GM20431 (cell line): Measurements from ENCODE around the gene CCT2.

Experiments used
- in situ Hi-C: fragments of 300-500 bp; cut with MseI, MboI; formaldehyde crosslinking; loops from one replicate; pipeline ENCODE4 v1.15.0; 2020; ENCODE audit warnings: low sequenced_read_pairs; ENCODE audit not compliant: unreplicated experiment

CCT2 gene

DNA sequence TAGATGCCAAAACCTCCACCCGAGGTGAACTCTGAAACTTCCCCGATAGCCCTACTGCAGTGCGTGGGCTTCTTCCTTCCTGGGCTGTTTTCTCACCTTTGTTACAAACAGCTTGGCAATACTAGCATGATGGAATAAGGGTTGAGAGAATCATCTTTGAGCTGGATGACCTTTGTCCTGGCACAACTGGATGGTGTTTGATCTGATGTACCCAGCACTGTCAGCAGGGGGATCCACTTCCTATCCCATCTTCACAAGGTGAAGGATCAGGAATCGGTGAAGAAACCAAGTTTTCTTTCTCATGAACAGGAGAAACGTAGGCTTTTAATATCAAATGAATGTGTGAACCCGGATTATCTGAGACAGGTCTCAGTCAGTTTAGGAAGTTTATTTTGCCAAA lies 44.9 kb downstream of the CCT2 start:
- in situ Hi-C loops, result no loop called here

DNA sequence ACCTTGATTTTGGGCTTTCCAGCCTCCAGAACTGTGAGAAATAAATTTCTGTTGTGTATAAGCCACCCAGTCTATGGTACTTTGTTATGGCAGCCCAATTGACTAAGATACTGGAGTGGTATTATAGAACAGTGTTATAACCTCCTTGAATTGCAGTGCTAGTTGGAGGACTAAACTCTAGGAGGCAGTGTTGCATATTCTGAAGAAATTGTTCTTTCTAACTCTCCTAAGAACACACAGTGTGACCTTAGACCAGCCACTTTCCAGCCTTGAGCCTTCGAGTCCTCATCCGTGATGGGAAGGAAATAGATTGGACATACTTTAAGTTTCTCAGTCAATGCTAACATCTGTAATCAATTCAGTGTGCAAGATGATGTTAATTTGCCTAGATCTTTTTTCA lies 47.8 kb downstream of the CCT2 start:
- in situ Hi-C loops, result no loop called here

DNA sequence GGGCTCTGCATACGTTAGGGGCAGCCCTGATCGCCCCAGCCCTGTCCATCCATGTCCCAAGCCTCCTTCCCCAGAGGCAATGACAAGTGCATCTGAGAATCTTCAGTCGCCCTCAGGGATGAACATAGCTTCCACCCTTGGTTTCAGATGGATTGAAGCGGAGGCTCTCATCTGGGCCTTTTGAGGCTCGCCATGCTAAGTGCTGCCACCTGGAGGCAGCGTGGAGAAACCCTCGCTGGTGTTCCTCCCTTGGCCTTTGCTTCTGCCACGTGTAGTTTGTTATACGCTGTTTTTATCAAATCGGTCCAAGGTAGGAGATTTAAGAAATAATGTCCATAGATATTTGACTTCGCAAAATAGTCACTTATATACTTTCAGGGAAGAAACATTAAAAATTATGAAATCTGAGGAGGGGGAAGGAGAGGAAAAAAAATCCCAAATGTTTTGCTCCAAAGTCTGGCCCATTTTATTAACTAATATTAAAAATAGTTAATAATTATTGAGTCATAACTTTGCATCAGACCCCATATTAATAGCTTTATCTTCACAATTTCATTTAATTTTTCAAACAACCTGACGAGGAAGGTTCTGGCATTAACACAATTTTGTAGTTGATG lies 54.2 kb downstream of the CCT2 start:
- in situ Hi-C loops, result loop anchor here (10.0 kb wide), 1 partner anchor 295 kb away; the partner anchor contains the start of gene LYZ

DNA sequence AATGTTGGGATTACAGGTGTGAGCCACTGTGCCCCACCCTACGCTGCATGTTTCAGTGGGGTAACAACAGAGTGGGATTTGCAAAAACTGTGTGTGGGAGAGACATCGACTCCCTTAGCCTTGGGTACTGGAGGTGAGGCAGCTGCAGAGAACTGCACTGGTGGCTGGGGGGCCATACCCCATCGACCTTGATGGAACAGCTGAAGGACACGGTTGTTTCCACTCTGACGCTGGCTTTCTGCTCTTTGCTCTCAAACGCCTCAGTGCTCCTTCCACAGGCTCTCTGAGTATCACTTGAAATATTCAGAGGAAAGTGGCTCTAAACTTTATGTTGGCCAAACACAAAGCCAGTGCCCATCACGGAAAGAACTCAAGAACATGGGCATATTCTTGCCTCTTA lies 56.3 kb downstream of the CCT2 start:
- in situ Hi-C loops, result loop anchor here (10.0 kb wide), 1 partner anchor 297 kb away; the partner anchor contains the start of gene LYZ

DNA sequence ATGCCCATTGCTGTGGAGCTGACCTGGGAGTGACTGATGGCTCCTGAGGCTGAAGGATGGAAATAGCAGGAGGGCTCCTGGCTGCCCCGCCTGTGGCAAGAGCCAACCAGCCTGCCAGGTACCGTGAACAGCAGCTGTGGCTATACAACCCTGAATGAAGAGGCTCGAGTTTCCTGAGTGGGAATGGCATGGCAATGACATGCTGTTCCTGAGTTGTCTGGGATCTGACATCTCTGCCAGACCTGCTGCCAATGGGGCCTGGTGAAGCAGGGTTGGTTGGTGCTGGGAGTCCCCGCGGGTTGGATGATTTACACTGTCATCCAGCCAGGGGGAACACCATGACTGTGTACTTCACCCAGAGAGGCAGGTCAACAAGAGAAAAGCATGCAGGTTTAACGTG lies 57.3 kb downstream of the CCT2 start:
- in situ Hi-C loops, result loop anchor here (10.0 kb wide), 1 partner anchor 298 kb away; the partner anchor contains the start of gene LYZ

DNA sequence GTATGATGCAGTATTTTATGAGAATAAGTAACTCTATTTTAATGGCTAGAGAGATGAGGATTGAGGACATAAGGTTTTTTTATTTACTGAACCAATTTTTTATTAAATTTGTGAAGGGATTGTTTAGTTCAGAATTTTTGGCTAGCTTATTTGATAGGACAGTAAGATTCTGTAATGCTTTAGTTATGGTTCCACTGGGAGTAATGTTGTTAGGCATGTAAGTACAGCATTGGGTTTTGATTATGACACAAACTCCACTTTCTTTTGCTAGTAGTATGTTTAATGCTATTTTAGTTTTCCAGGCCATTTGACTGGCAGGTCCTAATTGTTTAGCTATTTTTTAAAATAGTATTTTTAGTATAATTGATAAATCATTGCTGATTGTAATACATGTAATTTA lies 59.3 kb downstream of the CCT2 start:
- in situ Hi-C loops, result loop anchor here (10.0 kb wide), 1 partner anchor 300 kb away; the partner anchor contains the start of gene LYZ

DNA sequence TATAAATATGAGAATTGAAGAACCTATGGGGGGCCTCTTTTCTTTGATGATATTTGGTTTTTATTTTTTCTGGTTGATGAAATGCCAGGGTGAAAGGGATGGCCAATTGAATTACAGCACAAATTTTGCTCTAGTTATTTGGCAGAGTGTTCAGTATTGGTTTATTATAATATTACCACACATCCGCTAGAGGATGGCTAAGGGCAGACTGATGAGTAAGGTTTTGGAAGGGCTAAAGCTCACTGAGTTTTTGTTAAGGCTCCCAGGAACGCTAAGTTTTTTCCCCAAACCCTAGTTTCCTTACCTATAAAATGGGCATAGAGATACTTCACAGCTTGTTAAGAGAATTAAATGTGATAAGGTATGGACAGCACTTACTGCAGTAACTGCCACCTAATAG lies 59.8 kb downstream of the CCT2 start:
- in situ Hi-C loops, result loop anchor here (10.0 kb wide), 1 partner anchor 300 kb away; the partner anchor contains the start of gene LYZ

DNA sequence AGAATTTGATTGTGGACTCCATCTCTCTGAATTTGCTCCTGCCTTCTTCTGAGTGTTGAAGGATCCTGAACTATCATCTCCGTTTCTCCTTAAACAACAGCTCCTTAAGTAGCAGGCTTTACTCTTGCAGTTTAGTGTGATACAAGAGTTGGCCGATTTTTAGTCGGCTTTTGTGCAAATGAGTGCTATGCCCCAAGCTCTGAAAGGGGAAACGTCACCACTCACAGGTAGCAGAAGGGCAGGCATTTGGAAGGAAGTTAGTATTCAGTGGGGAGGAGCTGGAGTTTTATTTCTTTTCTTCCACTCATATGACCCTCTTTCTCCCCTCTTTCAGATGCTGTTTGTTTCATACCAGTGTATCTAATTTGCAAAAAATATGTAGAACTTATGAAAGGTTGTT lies 61.9 kb downstream of the CCT2 start:
- in situ Hi-C loops, result loop anchor here (10.0 kb wide), 1 partner anchor 302 kb away; the partner anchor contains the start of gene LYZ

DNA sequence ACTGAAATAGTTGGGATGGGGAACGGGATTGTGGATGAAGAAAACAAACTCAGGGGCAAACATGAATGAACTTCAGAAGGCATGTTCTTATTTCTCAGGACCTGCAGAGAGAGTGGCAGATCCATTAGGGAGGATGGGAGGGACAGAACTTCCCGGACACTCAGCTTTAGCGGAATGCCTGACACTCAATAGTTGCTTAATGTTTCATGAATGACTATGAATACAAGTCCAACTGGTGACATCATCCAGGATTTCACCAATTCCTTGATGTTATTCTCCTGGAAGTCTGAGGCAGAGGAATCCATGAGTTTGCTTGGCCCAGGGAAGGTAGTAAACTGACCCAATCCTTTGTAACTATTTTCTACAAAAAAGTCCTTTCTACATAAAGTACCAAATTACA lies 63.2 kb downstream of the CCT2 start:
- in situ Hi-C loops, result loop anchor here (10.0 kb wide), 1 partner anchor 304 kb away; the partner anchor contains the start of gene LYZ

DNA sequence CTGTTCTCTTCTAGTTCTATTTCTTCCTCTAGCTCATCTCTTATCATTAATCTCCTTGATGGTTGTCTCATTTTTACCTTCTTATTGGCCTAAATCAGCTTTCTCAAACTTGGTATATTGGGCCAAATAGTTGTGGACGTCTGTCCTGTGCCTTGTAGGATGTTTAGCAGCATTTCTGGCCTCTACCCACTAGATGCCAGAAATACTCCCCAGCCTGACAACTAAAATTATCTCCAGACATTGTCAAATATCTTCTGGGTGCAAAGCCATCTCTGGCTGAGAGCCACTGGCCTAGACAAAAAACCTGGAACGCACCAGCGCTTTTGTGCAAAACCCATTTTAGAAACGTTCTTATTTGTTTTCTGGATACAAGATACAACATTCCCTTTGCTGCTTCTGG lies 64.3 kb downstream of the CCT2 start:
- in situ Hi-C loops, result loop anchor here (10.0 kb wide), 1 partner anchor 305 kb away; the partner anchor contains the start of gene LYZ
